Measurements from ENCODE around the gene FERMT3. TPM values are rescaled to one million over a fixed set of nuclear protein-coding genes. Genes with fewer than 3 reads are reported as not detected.

The FERMT3 gene
- 0.69 to 3.9 TPM (median 2.0 TPM) in 5 replicates for total RNA-seq (2022; extraction: Qiagen RNA extraction; ENCODE audit: low read depth)

GRCh38 chr11:64206457-64207255 lies at the start of gene FERMT3:
Gene FERMT3, plus strand, starts transcription at chr11:64206721. Its CDS starts 644 bp downstream, at chr11:64207365.

GRCh38 chr11:64165842-64166635 lies 40.5 kb upstream of the FERMT3 start, which contains the start of gene MACROD1:
Gene MACROD1, minus strand, starts transcription at chr11:64166113. Its CDS starts 119 bp downstream, at chr11:64165994.

DNA sequence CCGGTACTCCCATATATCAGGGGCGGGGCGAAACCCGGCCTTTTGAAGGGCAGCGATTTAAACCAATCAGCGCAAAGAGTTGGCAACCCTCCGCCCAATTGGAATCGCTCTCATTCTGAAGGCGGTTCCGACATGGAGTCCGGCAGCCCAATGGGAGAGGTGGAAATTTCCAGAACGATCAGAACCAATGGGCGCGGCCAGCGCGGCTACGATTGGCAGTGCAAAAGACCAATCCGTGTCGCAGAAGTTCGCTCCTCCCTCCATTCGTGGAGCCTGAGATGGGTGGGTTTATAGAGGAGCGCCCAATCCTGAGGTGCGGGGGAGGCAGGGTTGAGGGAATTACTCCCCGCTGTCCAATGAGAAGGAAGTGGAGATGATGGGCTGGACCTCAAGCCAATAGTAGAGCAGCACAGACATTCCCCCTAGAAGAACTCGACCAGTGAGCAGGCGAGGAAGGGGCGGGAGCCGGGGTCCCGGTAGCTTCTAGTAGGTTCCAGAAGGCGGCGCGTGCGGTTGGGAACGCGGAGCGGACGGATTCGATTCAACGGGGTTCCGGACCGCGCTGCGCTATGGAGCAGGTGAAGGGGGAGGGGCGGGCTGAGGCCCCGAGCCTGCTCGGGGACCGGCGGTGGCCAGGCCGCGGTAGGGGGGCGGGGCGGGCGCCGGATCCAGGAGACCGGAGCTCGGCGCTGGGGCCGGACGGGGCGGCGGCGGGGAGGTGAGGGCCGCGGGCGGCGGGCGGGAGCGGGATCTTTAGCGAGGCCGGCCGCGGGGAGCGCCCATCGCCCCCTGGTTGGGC lies 20.6 kb upstream of the FERMT3 start, which contains the start of gene STIP1:
STIP1 (plus strand) TSS at position 479 of the 799 bp plus-strand sequence; CDS start at position 570, 91 bp downstream.

GRCh38 chr11:64225608-64226506 lies 19.3 kb downstream of the FERMT3 start, which contains the start of the genes NUDT22 and TRPT1:
Gene NUDT22, plus strand, starts transcription at chr11:64226274. Its CDS starts 379 bp downstream, at chr11:64226653.
Gene TRPT1, minus strand, starts transcription at chr11:64226186. Its CDS starts 326 bp downstream, at chr11:64225860.

DNA sequence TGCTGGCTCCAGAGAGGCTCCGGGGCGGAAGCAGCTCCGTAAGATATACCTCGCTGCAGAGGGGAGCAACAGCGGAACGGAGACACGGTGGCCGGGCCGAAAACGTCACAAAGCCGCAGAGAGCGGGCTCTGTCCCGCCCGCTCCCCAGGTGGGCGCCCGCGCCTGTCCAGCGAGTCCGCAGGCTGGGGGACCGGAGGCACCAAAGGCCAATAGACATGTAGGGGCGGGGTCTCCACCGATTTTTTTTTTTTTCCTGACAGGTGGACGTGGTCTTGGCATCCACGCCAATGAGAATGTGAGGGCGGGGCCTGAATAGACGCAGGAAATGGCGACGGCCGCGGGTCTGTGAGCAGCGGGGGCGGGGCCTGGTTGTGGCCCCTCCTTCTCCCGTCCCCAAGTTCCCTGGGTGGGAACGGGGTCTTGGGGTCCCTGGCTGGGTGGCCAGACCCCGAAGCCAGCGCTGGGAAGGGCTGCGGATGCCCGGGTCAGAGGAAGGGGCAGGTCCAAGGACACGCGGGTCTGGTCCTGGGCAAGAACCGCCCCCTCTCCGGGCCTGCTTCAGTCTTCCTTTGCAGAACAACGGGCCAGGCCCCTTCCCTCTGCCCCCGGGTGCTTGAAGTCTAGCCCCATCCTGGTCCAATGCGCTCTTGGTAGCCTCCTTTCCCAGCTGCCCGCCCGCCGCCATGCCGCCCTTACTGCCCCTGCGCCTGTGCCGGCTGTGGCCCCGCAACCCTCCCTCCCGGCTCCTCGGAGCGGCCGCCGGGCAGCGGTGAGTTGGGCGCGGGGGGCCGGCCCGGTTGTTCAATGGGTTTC lies 23.9 kb downstream of the FERMT3 start, which contains the start of gene DNAJC4:
DNAJC4 (plus strand) TSS at position 378 of the 814 bp plus-strand sequence; CDS start at position 685, 307 bp downstream.

DNA sequence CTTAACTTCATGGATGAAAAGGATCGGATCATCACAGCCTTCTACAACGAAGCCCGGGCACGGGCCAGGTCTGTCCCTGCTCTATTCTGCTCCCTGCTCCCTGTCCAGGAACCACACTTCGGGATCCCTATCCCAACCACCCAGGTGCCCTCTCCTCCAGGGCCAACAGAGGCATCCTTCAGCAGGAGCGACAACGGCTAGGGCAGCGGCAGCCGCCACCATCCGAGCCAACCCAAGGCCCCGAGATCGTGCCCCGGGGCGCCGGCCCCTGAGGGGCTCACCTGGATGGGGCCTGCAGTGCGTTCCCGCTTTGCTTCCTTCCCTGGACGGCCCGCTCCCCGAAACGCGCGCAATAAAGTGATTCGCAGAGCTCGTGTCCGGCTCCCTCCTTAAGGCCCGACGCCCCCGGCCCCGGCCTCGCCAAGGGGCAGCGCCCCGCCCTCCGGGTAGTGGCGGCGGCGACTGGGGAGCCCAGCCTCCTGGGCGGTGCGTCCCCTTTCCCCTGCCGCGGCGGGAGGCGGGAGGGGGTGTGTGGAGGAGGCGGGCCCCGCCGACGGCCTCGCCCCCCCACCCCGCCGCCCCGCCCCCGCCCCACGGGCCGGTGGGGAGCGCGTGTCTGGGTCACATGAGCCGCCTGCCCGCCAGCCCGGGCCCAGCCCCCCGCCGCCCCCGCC lies 27.5 kb downstream of the FERMT3 start, which contains the start of gene VEGFB:
VEGFB (plus strand) TSS at position 672 of the 674 bp plus-strand sequence. CDS start 250 bp downstream, outside the sequence.

DNA sequence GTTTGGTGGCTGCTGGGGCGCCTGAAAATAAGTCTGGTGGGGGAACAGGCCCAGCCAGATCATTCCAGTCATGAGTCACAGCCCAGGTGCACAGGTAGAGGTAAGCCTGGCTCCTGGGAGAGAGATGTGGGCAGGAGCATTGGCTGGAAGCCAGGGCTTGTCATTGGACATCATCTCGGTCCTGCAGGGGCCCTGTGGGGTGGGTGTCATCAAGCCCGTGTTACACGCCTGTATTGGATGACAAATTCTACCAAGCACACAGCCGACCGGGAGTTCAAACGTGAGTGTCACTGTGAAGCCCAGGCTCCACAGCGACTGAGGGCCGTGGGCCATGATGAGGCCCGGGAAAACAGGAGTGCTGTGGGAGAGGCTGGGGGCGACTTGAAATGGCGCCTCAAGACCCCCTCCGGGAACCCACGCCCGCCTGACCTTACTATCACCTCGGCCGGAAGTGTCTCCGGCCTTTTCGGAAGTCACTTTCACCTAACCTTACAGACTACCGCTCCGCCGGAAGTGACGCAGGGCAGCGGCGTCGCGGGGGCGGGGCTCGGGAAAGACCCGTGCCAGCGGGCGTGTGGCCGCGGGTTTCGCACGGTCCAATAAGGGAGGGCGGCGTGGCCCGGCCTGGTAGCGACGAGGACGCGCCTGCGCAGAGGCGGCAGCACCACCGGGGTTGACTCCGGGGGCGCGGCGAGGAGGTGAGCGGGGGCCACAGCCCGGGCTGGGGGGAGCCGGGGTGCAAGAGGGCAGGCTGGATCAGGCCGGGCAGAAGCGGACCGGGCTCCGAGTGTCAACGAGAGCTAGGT lies 34.1 kb downstream of the FERMT3 start, which contains the start of gene FKBP2:
FKBP2 (plus strand) TSS at position 661 of the 806 bp plus-strand sequence. CDS start 1,293 bp downstream, outside the sequence.

GRCh38 chr11:64246871-64247728 lies 40.6 kb downstream of the FERMT3 start, which contains the start of gene PPP1R14B:
Gene PPP1R14B, minus strand, starts transcription at chr11:64246943. Its CDS starts 270 bp downstream, at chr11:64246673.

GRCh38 chr11:64251016-64251752 lies 44.7 kb downstream of the FERMT3 start, which contains the start of gene PLCB3:
Gene PLCB3, plus strand, starts transcription at chr11:64251530. Its CDS starts 120 bp downstream, at chr11:64251650.

Other genes starting within 250 kb of the FERMT3 start
- gene COX8A, start 232.1 kb upstream of the FERMT3 start, total RNA-seq (2022; extraction: Qiagen RNA extraction; ENCODE audit: low read depth), result 754 to 1,077 TPM (median 943 TPM) in 5 replicates
- gene OTUB1, start 220.3 kb upstream of the FERMT3 start, total RNA-seq (2022; extraction: Qiagen RNA extraction; ENCODE audit: low read depth), result 109 to 130 TPM (median 119 TPM) in 5 replicates
- gene FLRT1, start 170.8 kb upstream of the FERMT3 start, total RNA-seq (2022; extraction: Qiagen RNA extraction; ENCODE audit: low read depth), result 0.07 to 0.08 TPM (median 0.08 TPM) in 4 of 5 replicates, not detected in the other
- 9.1 to 15.9 TPM (median 14.1 TPM) in 5 replicates for gene MACROD1, start 40.6 kb upstream of the FERMT3 start, total RNA-seq (2022; extraction: Qiagen RNA extraction; ENCODE audit: low read depth)
- gene STIP1, start 20.6 kb upstream of the FERMT3 start, total RNA-seq (2022; extraction: Qiagen RNA extraction; ENCODE audit: low read depth), result 253 to 292 TPM (median 270 TPM) in 5 replicates
- gene TRPT1, start 19.5 kb downstream of the FERMT3 start, total RNA-seq (2022; extraction: Qiagen RNA extraction; ENCODE audit: low read depth), result 18.4 to 24.1 TPM (median 22.8 TPM) in 5 replicates
- 32.6 to 40.0 TPM (median 36.4 TPM) in 5 replicates for gene NUDT22, start 19.6 kb downstream of the FERMT3 start, total RNA-seq (2022; extraction: Qiagen RNA extraction; ENCODE audit: low read depth)
- 19.9 to 23.1 TPM (median 20.7 TPM) in 5 replicates for gene DNAJC4, start 23.8 kb downstream of the FERMT3 start, total RNA-seq (2022; extraction: Qiagen RNA extraction; ENCODE audit: low read depth)
- gene VEGFB, start 27.9 kb downstream of the FERMT3 start, total RNA-seq (2022; extraction: Qiagen RNA extraction; ENCODE audit: low read depth), result 37.6 to 52.0 TPM (median 50.4 TPM) in 5 replicates
- gene FKBP2, start 34.4 kb downstream of the FERMT3 start, total RNA-seq (2022; extraction: Qiagen RNA extraction; ENCODE audit: low read depth), result 113 to 138 TPM (median 124 TPM) in 5 replicates
- gene PPP1R14B, start 40.2 kb downstream of the FERMT3 start, total RNA-seq (2022; extraction: Qiagen RNA extraction; ENCODE audit: low read depth), result 234 to 382 TPM (median 354 TPM) in 5 replicates
- 13.3 to 24.6 TPM (median 20.3 TPM) in 5 replicates for gene PLCB3, start 44.8 kb downstream of the FERMT3 start, total RNA-seq (2022; extraction: Qiagen RNA extraction; ENCODE audit: low read depth)
- 86.0 to 99.6 TPM (median 94.5 TPM) in 5 replicates for gene BAD, start 77.9 kb downstream of the FERMT3 start, total RNA-seq (2022; extraction: Qiagen RNA extraction; ENCODE audit: low read depth)
- gene GPR137, start 79.1 kb downstream of the FERMT3 start, total RNA-seq (2022; extraction: Qiagen RNA extraction; ENCODE audit: low read depth), result 31.7 to 57.9 TPM (median 45.8 TPM) in 5 replicates
- gene KCNK4, start 84.6 kb downstream of the FERMT3 start, total RNA-seq (2022; extraction: Qiagen RNA extraction; ENCODE audit: low read depth), result 0.06 to 0.07 TPM in 2 of 5 replicates, not detected in the others
- 2.2 to 3.1 TPM (median 2.7 TPM) in 5 replicates for gene CATSPERZ, start 93.6 kb downstream of the FERMT3 start, total RNA-seq (2022; extraction: Qiagen RNA extraction; ENCODE audit: low read depth)
- 45.4 to 70.2 TPM (median 61.2 TPM) in 5 replicates for gene ESRRA, start 98.8 kb downstream of the FERMT3 start, total RNA-seq (2022; extraction: Qiagen RNA extraction; ENCODE audit: low read depth)
- gene TRMT112, start 110.8 kb downstream of the FERMT3 start, total RNA-seq (2022; extraction: Qiagen RNA extraction; ENCODE audit: low read depth), result 401 to 459 TPM (median 416 TPM) in 5 replicates
- 411 to 478 TPM (median 438 TPM) in 5 replicates for gene PRDX5, start 111.4 kb downstream of the FERMT3 start, total RNA-seq (2022; extraction: Qiagen RNA extraction; ENCODE audit: low read depth)
- 9.9 to 13.7 TPM (median 12.8 TPM) in 5 replicates for gene CCDC88B, start 133.5 kb downstream of the FERMT3 start, total RNA-seq (2022; extraction: Qiagen RNA extraction; ENCODE audit: low read depth)
- 51.6 to 71.2 TPM (median 63.1 TPM) in 5 replicates for gene RPS6KA4, start 152.4 kb downstream of the FERMT3 start, total RNA-seq (2022; extraction: Qiagen RNA extraction; ENCODE audit: low read depth)